ENCODE measurements around the gene LAMA3. TPM values are rescaled to one million over a fixed set of nuclear protein-coding genes. Genes with fewer than 3 reads are reported as not detected.

The LAMA3 gene
- total and polyA plus RNA-seq, 2 experiments from 2014 or later: 3.9 to 4.9 TPM

DNA sequence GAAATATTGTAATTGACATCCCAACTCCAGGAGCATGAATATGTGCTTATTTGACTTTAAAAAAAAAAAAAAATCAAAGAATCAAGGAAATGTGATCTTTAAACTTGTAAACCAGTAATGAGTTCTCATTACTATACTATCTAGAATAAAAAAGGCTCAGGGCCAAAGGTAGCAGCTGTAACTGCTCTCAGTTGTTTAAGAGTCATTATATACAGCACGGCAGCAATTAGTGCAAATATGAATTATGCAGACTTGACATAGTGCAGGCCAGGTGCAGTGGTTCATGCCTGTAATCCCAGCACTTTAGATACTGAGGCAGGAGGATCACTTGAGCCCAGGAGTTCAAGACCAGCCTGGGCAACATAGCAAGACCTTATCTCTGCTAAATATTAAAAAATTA, 199.6 kb downstream of the LAMA3 start:
- H3K27ac Mint-ChIP-seq: no peak overlapping the region

More for the DNA sequence above, 199.6 kb downstream of the LAMA3 start:
- H3K27me3 Mint-ChIP-seq (ENCODE audit: insufficient read depth, low read depth, poor library complexity): peaks cover 3% of the 10 kb centered on the region
- Histone ChIP-seq H3K79me2 (replicated peaks; ENCODE audit: insufficient read depth) (no peaks in the 10 kb centered on the region), H3K36me3 (ENCODE audit: insufficient read depth) (no peaks in the 10 kb centered on the region), H3K4me1 (ENCODE audit: insufficient read depth) (peaks cover 12% of the 10 kb centered on the region), H3F3A (replicated peaks; ENCODE audit: low read depth) (no peaks in the 10 kb centered on the region), H3K27me3 (ENCODE audit: insufficient read depth) (no peaks in the 10 kb centered on the region), H3K4me2 (no peak overlapping the region), H4K20me1 (replicated peaks; ENCODE audit: insufficient read depth) (no peaks in the 10 kb centered on the region), H2AFZ (no peak overlapping the region), H3K4me3 (no peak overlapping the region), H3K27ac (ENCODE audit: low read depth) (no peak overlapping the region), H3K9me2 (ENCODE audit: insufficient read depth) (no peaks in the 10 kb centered on the region)
- no peaks in the 10 kb centered on the region for H3K9me3 Mint-ChIP-seq
- H3K36me3 Mint-ChIP-seq (ENCODE audit: low read depth): no peaks in the 10 kb centered on the region
- ATAC-seq: no peak
- no peak for DNase-seq (ENCODE audit: low spot score)
- H3K4me1 Mint-ChIP-seq: peaks cover 17% of the 10 kb centered on the region
- TF ChIP-seq STAT1 (IDR thresholded peaks at IDR 0.05; ENCODE audit: unreplicated experiment): no peak
- TF ChIP-seq JUNB (IDR thresholded peaks at IDR 0.05; ENCODE audit: unreplicated experiment): no peak
- TF ChIP-seq CTCF (conservative IDR thresholded peaks at IDR 0.05; ENCODE audit: low read depth in 2 of 2): no peak
- TF ChIP-seq POLR2AphosphoS5 (IDR thresholded peaks at IDR 0.05; ENCODE audit: low read depth): no peak
- TF ChIP-seq EZH2 (IDR thresholded peaks at IDR 0.05; ENCODE audit: low read depth, unreplicated experiment): no peak
- TF ChIP-seq CREB1 (CRISPR knock-in tag; IDR thresholded peaks at IDR 0.05; ENCODE audit: low read depth): no peak
- TF ChIP-seq ZNF331 (CRISPR knock-in tag; IDR thresholded peaks at IDR 0.05; ENCODE audit: low read depth): no peak
- TF ChIP-seq, protein P1, sequence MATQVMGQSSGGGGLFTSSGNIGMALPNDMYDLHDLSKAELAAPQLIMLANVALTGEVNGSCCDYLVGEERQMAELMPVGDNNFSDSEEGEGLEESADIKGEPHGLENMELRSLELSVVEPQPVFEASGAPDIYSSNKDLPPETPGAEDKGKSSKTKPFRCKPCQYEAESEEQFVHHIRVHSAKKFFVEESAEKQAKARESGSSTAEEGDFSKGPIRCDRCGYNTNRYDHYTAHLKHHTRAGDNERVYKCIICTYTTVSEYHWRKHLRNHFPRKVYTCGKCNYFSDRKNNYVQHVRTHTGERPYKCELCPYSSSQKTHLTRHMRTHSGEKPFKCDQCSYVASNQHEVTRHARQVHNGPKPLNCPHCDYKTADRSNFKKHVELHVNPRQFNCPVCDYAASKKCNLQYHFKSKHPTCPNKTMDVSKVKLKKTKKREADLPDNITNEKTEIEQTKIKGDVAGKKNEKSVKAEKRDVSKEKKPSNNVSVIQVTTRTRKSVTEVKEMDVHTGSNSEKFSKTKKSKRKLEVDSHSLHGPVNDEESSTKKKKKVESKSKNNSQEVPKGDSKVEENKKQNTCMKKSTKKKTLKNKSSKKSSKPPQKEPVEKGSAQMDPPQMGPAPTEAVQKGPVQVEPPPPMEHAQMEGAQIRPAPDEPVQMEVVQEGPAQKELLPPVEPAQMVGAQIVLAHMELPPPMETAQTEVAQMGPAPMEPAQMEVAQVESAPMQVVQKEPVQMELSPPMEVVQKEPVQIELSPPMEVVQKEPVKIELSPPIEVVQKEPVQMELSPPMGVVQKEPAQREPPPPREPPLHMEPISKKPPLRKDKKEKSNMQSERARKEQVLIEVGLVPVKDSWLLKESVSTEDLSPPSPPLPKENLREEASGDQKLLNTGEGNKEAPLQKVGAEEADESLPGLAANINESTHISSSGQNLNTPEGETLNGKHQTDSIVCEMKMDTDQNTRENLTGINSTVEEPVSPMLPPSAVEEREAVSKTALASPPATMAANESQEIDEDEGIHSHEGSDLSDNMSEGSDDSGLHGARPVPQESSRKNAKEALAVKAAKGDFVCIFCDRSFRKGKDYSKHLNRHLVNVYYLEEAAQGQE (IDR thresholded peaks at IDR 0.05; ENCODE audit: unreplicated experiment): no peak
- no peak for TF ChIP-seq ZNF114 (CRISPR knock-in tag; IDR thresholded peaks at IDR 0.05)
- TF ChIP-seq, protein P2, sequence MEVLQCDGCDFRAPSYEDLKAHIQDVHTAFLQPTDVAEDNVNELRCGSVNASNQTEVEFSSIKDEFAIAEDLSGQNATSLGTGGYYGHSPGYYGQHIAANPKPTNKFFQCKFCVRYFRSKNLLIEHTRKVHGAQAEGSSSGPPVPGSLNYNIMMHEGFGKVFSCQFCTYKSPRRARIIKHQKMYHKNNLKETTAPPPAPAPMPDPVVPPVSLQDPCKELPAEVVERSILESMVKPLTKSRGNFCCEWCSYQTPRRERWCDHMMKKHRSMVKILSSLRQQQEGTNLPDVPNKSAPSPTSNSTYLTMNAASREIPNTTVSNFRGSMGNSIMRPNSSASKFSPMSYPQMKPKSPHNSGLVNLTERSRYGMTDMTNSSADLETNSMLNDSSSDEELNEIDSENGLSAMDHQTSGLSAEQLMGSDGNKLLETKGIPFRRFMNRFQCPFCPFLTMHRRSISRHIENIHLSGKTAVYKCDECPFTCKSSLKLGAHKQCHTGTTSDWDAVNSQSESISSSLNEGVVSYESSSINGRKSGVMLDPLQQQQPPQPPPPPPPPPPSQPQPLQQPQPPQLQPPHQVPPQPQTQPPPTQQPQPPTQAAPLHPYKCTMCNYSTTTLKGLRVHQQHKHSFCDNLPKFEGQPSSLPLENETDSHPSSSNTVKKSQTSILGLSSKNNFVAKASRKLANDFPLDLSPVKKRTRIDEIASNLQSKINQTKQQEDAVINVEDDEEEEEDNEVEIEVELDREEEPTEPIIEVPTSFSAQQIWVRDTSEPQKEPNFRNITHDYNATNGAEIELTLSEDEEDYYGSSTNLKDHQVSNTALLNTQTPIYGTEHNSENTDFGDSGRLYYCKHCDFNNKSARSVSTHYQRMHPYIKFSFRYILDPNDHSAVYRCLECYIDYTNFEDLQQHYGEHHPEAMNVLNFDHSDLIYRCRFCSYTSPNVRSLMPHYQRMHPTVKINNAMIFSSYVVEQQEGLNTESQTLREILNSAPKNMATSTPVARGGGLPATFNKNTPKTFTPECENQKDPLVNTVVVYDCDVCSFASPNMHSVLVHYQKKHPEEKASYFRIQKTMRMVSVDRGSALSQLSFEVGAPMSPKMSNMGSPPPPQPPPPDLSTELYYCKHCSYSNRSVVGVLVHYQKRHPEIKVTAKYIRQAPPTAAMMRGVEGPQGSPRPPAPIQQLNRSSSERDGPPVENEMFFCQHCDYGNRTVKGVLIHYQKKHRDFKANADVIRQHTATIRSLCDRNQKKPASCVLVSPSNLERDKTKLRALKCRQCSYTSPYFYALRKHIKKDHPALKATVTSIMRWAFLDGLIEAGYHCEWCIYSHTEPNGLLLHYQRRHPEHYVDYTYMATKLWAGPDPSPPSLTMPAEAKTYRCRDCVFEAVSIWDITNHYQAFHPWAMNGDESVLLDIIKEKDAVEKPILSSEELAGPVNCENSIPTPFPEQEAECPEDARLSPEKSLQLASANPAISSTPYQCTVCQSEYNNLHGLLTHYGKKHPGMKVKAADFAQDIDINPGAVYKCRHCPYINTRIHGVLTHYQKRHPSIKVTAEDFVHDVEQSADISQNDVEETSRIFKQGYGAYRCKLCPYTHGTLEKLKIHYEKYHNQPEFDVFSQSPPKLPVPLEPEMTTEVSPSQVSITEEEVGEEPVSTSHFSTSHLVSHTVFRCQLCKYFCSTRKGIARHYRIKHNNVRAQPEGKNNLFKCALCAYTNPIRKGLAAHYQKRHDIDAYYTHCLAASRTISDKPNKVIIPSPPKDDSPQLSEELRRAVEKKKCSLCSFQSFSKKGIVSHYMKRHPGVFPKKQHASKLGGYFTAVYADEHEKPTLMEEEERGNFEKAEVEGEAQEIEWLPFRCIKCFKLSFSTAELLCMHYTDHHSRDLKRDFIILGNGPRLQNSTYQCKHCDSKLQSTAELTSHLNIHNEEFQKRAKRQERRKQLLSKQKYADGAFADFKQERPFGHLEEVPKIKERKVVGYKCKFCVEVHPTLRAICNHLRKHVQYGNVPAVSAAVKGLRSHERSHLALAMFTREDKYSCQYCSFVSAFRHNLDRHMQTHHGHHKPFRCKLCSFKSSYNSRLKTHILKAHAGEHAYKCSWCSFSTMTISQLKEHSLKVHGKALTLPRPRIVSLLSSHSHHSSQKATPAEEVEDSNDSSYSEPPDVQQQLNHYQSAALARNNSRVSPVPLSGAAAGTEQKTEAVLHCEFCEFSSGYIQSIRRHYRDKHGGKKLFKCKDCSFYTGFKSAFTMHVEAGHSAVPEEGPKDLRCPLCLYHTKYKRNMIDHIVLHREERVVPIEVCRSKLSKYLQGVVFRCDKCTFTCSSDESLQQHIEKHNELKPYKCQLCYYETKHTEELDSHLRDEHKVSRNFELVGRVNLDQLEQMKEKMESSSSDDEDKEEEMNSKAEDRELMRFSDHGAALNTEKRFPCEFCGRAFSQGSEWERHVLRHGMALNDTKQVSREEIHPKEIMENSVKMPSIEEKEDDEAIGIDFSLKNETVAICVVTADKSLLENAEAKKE (CRISPR knock-in tag; IDR thresholded peaks at IDR 0.05): no peak
- TF ChIP-seq EZH2phosphoT487 (IDR thresholded peaks at IDR 0.05; ENCODE audit: unreplicated experiment): no peak
- TF ChIP-seq NANOG (IDR thresholded peaks at IDR 0.05; ENCODE audit: borderline replicate concordance): no peak
- TF ChIP-seq ETS1 (IDR thresholded peaks at IDR 0.05): no peak
- H3K4me3 Mint-ChIP-seq: no peak overlapping the region
